Measurements from ENCODE around the gene RPA3. TPM values are rescaled to one million over a fixed set of nuclear protein-coding genes. Genes with fewer than 3 reads are reported as not detected.
A peak's percentile ranks its signal among the peaks of the same experiment; 100 is the strongest.

RPA3 gene
- total RNA-seq, 1 donor from 2014 or later: 18.2 TPM

- FAIRE-seq: no peak
- DNase-seq (ENCODE audit: low read depth): no peak
- Histone ChIP-seq H3K36me3 (ENCODE audit: control insufficient read depth, insufficient read depth, low read length) (no peaks in the 10 kb centered on the region), H3K4me3 (ENCODE audit: low read depth, low read length) (no peak overlapping the region), H3K27me3 (ENCODE audit: control insufficient read depth, insufficient read depth, low read length) (no peaks in the 10 kb centered on the region)
- TF ChIP-seq, protein P1, sequence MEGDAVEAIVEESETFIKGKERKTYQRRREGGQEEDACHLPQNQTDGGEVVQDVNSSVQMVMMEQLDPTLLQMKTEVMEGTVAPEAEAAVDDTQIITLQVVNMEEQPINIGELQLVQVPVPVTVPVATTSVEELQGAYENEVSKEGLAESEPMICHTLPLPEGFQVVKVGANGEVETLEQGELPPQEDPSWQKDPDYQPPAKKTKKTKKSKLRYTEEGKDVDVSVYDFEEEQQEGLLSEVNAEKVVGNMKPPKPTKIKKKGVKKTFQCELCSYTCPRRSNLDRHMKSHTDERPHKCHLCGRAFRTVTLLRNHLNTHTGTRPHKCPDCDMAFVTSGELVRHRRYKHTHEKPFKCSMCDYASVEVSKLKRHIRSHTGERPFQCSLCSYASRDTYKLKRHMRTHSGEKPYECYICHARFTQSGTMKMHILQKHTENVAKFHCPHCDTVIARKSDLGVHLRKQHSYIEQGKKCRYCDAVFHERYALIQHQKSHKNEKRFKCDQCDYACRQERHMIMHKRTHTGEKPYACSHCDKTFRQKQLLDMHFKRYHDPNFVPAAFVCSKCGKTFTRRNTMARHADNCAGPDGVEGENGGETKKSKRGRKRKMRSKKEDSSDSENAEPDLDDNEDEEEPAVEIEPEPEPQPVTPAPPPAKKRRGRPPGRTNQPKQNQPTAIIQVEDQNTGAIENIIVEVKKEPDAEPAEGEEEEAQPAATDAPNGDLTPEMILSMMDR (IDR thresholded peaks at IDR 0.05; ENCODE audit: insufficient read depth, low read length, severe bottlenecking): no peak
Observed at GRCh38 chr7:7654964-7655715, 63.3 kb downstream of the RPA3 start.

DNA sequence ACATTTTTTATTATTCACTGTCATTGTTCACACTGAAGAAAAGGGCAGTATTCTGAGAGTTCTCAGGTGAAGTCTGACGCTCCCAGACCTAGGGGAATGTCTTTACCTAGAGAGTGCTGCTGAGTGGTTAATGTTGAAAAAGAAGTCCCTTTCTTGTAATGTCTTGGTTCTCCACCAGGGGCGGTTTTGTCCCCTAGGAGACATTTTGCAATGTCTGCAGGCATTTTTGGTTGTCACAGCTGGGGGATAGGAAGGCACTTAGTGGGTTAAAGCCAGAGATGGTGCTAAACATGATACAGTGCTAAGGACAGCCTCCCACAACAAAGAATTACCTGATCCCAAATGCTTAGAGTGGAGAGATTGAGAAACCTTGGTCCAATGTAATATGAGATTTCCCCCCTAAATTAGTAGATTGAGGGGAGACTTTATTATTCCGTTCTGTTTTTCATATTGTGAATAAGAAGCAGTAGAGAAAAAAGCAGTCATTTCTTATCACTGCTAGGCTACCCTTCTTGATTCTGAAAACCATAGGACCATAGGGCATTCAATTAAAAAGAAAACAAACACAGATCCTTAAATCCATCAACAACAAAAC is 64.7 kb downstream of the RPA3 start:
- no peaks in the 10 kb centered on the region for H3K27me3 ChIP-seq (ENCODE audit: control insufficient read depth, insufficient read depth, low read length)
- H3K36me3 ChIP-seq (ENCODE audit: control insufficient read depth, insufficient read depth, low read length): no peaks in the 10 kb centered on the region
- DNase-seq (ENCODE audit: low read depth) (peak; percentile 7), FAIRE-seq (no peak)
- TF ChIP-seq, protein P1 (IDR thresholded peaks at IDR 0.05; ENCODE audit: insufficient read depth, low read length, severe bottlenecking): peak; percentile 52
- no peak overlapping the region for H3K4me3 ChIP-seq (ENCODE audit: low read depth, low read length)

GRCh38 chr7:7652798-7653540 is 65.4 kb downstream of the RPA3 start:
- H3K27me3 ChIP-seq (ENCODE audit: control insufficient read depth, insufficient read depth, low read length): no peaks in the 10 kb centered on the region
- DNase-seq (ENCODE audit: low read depth) (no peak), FAIRE-seq (no peak)
- no peak overlapping the region for H3K4me3 ChIP-seq (ENCODE audit: low read depth, low read length)
- TF ChIP-seq, protein P1 (IDR thresholded peaks at IDR 0.05; ENCODE audit: insufficient read depth, low read length, severe bottlenecking): no peak
- no peaks in the 10 kb centered on the region for H3K36me3 ChIP-seq (ENCODE audit: control insufficient read depth, insufficient read depth, low read length)

DNA sequence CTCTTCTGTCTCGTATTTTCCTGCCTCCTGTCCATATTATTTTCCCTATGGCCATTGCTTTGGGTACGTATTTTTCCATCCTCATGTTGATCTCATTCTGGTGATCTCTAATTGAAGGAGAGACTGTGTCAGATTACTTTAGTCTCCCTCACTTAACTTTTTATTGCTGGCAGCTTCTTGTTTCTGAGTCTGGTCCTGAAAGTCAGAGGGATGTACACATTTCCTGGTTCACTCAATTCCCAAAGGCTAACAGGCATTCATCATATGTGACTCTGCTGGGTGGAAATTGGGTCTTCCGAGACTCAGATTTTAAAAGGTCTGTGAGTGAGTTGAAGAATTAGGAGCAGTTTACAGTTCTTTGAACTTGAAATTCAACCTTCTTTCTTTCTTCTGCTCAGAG is 66.9 kb downstream of the RPA3 start:
- DNase-seq (ENCODE audit: low read depth) (no peak), FAIRE-seq (no peak)
- no peaks in the 10 kb centered on the region for H3K36me3 ChIP-seq (ENCODE audit: control insufficient read depth, insufficient read depth, low read length)
- TF ChIP-seq, protein P1 (IDR thresholded peaks at IDR 0.05; ENCODE audit: insufficient read depth, low read length, severe bottlenecking): no peak
- H3K4me3 ChIP-seq (ENCODE audit: low read depth, low read length): no peak overlapping the region
- no peaks in the 10 kb centered on the region for H3K27me3 ChIP-seq (ENCODE audit: control insufficient read depth, insufficient read depth, low read length)

DNA sequence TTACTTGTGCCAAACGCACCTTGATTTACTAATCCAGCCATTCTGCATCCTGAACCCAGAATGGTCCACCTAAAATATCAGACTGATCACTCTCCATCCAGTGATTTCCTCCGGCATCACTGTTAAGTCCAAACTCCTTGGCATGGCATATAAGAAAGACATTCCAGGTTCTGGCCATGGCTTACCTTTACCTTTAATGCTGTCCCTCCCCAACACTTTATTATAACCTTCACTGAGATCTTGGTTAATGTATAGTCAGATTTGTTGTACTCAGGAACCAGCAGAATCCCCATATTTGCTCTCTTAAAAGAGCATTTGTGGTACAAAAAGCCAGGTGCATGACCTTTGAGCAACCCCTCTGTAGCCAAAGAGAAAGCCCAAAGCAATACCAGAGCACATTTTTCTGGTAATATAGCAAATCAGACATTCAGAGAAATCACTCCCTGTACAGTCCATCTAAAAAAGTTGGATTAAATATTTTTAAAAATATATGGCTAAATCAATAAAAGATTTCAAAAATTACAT is 67.7 kb downstream of the RPA3 start:
- Histone ChIP-seq H3K36me3 (ENCODE audit: control insufficient read depth, insufficient read depth, low read length) (no peaks in the 10 kb centered on the region), H3K4me3 (ENCODE audit: low read depth, low read length) (no peak overlapping the region), H3K27me3 (ENCODE audit: control insufficient read depth, insufficient read depth, low read length) (no peaks in the 10 kb centered on the region)
- TF ChIP-seq, protein P1 (IDR thresholded peaks at IDR 0.05; ENCODE audit: insufficient read depth, low read length, severe bottlenecking): no peak
- FAIRE-seq (no peak), DNase-seq (ENCODE audit: low read depth) (no peak)

All from bronchial epithelial cell (primary cell).